ENCODE results near the gene WDR62. TPM values are rescaled to one million over a fixed set of nuclear protein-coding genes. Genes with fewer than 3 reads are reported as not detected.

WDR62 gene
- total RNA-seq (2014; rRNA removed): 22.0 and 23.6 TPM in 2 replicates
- 9.9 TPM for polyA plus RNA-seq (2012)

- DNase-seq (ENCODE audit: low read depth): peak; percentile 89
Measured at GRCh38 chr19:36054733-36055686, at the start of gene WDR62. TSS of gene WDR62 (plus strand) at chr19:36054897. CDS start at chr19:36054972, 75 bp downstream.

- DNase-seq (ENCODE audit: low read depth): no peak
Measured at GRCh38 chr19:36006955-36007354, 47.7 kb upstream of the WDR62 start.

GRCh38 chr19:36008336-36008978 is 46.2 kb upstream of the WDR62 start, which contains the start of gene SYNE4:
TSS of gene SYNE4 (minus strand) at chr19:36008813. CDS start at chr19:36008681, 132 bp downstream.
- no peak for DNase-seq (ENCODE audit: low read depth)

- DNase-seq (ENCODE audit: low read depth): peak; percentile 50
Measured at GRCh38 chr19:36009220-36009619, 45.5 kb upstream of the WDR62 start.

GRCh38 chr19:36009633-36010379 is 44.9 kb upstream of the WDR62 start:
- DNase-seq (ENCODE audit: low read depth): no peak

- DNase-seq (ENCODE audit: low read depth): no peak
Measured at GRCh38 chr19:36010402-36010801, 44.3 kb upstream of the WDR62 start.

- no peak for DNase-seq (ENCODE audit: low read depth)
Measured at GRCh38 chr19:36013280-36014011, 41.3 kb upstream of the WDR62 start.

- peak; percentile 98 for DNase-seq (ENCODE audit: low read depth)
Measured at GRCh38 chr19:36014012-36014924, 40.4 kb upstream of the WDR62 start, which contains the start of gene ALKBH6. TSS of gene ALKBH6 (minus strand) at chr19:36014213. CDS start at chr19:36013397, 816 bp downstream.

GRCh38 chr19:36019061-36019670 is 35.5 kb upstream of the WDR62 start:
- no peak for DNase-seq (ENCODE audit: low read depth)

GRCh38 chr19:36023432-36023831 is 31.3 kb upstream of the WDR62 start:
- no peak for DNase-seq (ENCODE audit: low read depth)

- DNase-seq (ENCODE audit: low read depth): no peak
Measured at GRCh38 chr19:36025541-36025940, 29.2 kb upstream of the WDR62 start.

- DNase-seq (ENCODE audit: low read depth): no peak
Measured at GRCh38 chr19:36026091-36026876, 28.4 kb upstream of the WDR62 start.

- no peak for DNase-seq (ENCODE audit: low read depth)
Measured at GRCh38 chr19:36027696-36028095, 27.0 kb upstream of the WDR62 start.

GRCh38 chr19:36028313-36029041 is 26.2 kb upstream of the WDR62 start:
- no peak for DNase-seq (ENCODE audit: low read depth)

GRCh38 chr19:36030264-36031148 is 24.2 kb upstream of the WDR62 start:
- peak; percentile 38 for DNase-seq (ENCODE audit: low read depth)

GRCh38 chr19:36031308-36031707 is 23.4 kb upstream of the WDR62 start:
- DNase-seq (ENCODE audit: low read depth): no peak

Data from LHCN-M2 (cell line).